22Rv1 (cell line): ENCODE measurements around the gene SLC22A15.

Source experiments
- CTCF ChIP-seq: fragments of 450-650 bp; IDR thresholded peaks from 2 replicates; pipeline ENCODE4 v1.5.1; 2017; ENCODE audit warnings: mild to moderate bottlenecking
- ZFX ChIP-seq: fragments of 450-650 bp; IDR thresholded peaks from 2 replicates; pipeline ENCODE4 v1.6.1; 2017; ENCODE audit warnings: antibody characterized with exemption, borderline replicate concordance

- TF ChIP-seq CTCF (no peak), ZFX (no peak)
These were observed 3.8 kb downstream of the SLC22A15 start for GRCh38 chr1:115980156-115980555.
